Sigmoid colon (tissue), 7 donors: ENCODE measurements around the gene RPGRIP1L. TPM values are rescaled to one million over a fixed set of nuclear protein-coding genes. Genes with fewer than 3 reads are reported as not detected.
A peak's percentile ranks its signal among the peaks of the same experiment; 100 is the strongest.

Experiments used
- DNase-seq: peaks from one replicate; pipeline ENCODE4 v3.0.0-alpha.2; 2019
- H3K27ac ChIP-seq, 4 donors: fragments of 200-600 bp; sonication (generic); one replicate each; pipeline ENCODE4 v1.5.1; 2016 to 2019; ENCODE audit warnings: mild to moderate bottlenecking in 1 of 4
- H3K27me3 ChIP-seq, 3 donors: fragments of 200-600 bp; sonication (generic); one replicate each; pipeline ENCODE4 v1.5.1; 2019; ENCODE audit warnings: mild to moderate bottlenecking in 1 of 3
- H3K36me3 ChIP-seq, 4 donors: fragments of 200-600 bp; sonication (generic); one replicate each; pipeline ENCODE4 v1.5.1; 2016 to 2019
- H3K4me1 ChIP-seq, 4 donors: fragments of 200-600 bp; sonication (generic); one replicate each; pipeline ENCODE4 v1.5.1; 2017 to 2019
- H3K4me3 ChIP-seq, 4 donors: fragments of 200-600 bp; sonication (generic); one replicate each; pipeline ENCODE4 v1.5.1; 2017 to 2019; ENCODE audit warnings: mild to moderate bottlenecking in 2 of 4, moderate library complexity in 1 of 4
- H3K9me3 ChIP-seq, 4 donors: fragments of 200-600 bp in 3 of 4; sonication (generic) in 3 of 4; one replicate each; pipeline versions ENCODE4 v1.5.1 to v1.6.1; 2013 to 2019
- CTCF ChIP-seq, 4 experiments: fragments of 450-650 bp in 3 of 4; fragments of 200-600 bp in 1 of 4; IDR thresholded peaks; one replicate each; pipeline ENCODE4 v1.5.1; 2016 to 2019; ENCODE audit warnings: antibody characterized with exemption in 4 of 4, mild to moderate bottlenecking in 3 of 4, moderate library complexity in 2 of 4
- EP300 ChIP-seq, 4 donors: sonication (generic); formaldehyde crosslinking; IDR thresholded peaks; one replicate each; pipeline ENCODE4 v1.6.1; 2017; ENCODE audit warnings: antibody characterized with exemption in 4 of 4
- POLR2A ChIP-seq, 2 donors: fragments of 450-650 bp; IDR thresholded peaks; one replicate each; pipeline ENCODE4 v1.6.1; 2016; ENCODE audit warnings: antibody characterized with exemption in 2 of 2, mild to moderate bottlenecking in 2 of 2, moderate library complexity in 2 of 2
- POLR2AphosphoS5 ChIP-seq, 4 donors: sonication (generic); formaldehyde crosslinking; IDR thresholded peaks; one replicate each; pipeline ENCODE4 v1.6.1; 2017; ENCODE audit warnings: antibody characterized with exemption in 4 of 4
- WGBS, 2 donors: extraction: QIAGEN DNeasy Blood & Tissue Kit; methylation state at CpG; one replicate each; pipeline ENCODE4 v1.1.7; 2013; 5-methylcytosine and 5-hydroxymethylcytosine counted together
- intact Hi-C: fragments of 100-400 bp; cut with DNase I; formaldehyde crosslinking; loops from one replicate; pipeline ENCODE4 v1.15.1; 2023
- polyA plus RNA-seq, 3 donors: library from polyadenylated mRNA; stranded (reverse); fragments of 200-250 nt; gene quantifications; one replicate each; pipeline ENCODE4 v1.2.3, GENCODE V29; 2013
- total RNA-seq, 4 donors: library from RNA; depleted of rRNA; stranded (reverse); fragments of >200 nt; gene quantifications; one replicate each; pipeline ENCODE4 v1.1.0, GENCODE V29; 2016
- donor health status: healthy with polysubstance abuse.
- donor health status: Bipolar disorder and iron deficiency.
- donor health status: healthy.

RPGRIP1L gene
- 1 to 10 TPM; 3.6 to 5.8 (median 3.8) TPM for total RNA-seq
- polyA plus RNA-seq = 1 to 10 TPM in 1 of 3 donors, under 1 TPM in 2; 0.46 to 1.6 (median 0.60) TPM

GRCh38 chr16:53703590-53704444 is at the start of gene RPGRIP1L, which contains the start of gene FTO:
RPGRIP1L (minus strand) TSS chr16:53703859; CDS start chr16:53700723, 3,136 bp downstream.
FTO (plus strand) TSS chr16:53704156.
- peak; percentile 99 for DNase-seq
- Histone ChIP-seq H3K36me3 (no peaks in the 10 kb centered on the region), H3K27ac (peak within 1 kb of the TSS; percentile 71 to 79 (median 73)), H3K9me3 (no peaks in the 10 kb centered on the region), H3K4me3 (peak within 1 kb of the TSS; percentile 49 to 81 (median 74)), H3K27me3 (no peaks in the 10 kb centered on the region), H3K4me1 (peaks cover 0 to 28% (median 14%) of the 10 kb centered on the region in 4 donors)
- intact Hi-C loops = loop anchor here (5.0 kb wide), 1 partner anchor 202 kb away; the partner anchor contains the start of gene AKTIP
- peak; percentile 51 to 83 (median 76) for TF ChIP-seq POLR2AphosphoS5 (IDR thresholded peaks at IDR 0.05)
- TF ChIP-seq POLR2A (IDR thresholded peaks at IDR 0.05) = no peak
- WGBS, 2 donors = 0 to 1% methylated on average over 57 of the region's 57 CpGs

GRCh38 chr16:53753431-53753830 is 49.8 kb upstream of the RPGRIP1L start:
- Histone ChIP-seq H3K4me1 (peaks cover 0 to 49% (median 35%) of the 10 kb centered on the region in 4 donors), H3K36me3 (no peaks in the 10 kb centered on the region), H3K27me3 (no peaks in the 10 kb centered on the region), H3K9me3 (no peaks in the 10 kb centered on the region), H3K4me3 (no peak overlapping the region), H3K27ac (no peak overlapping the region)
- intact Hi-C loops = no loop called here
- DNase-seq = no peak
- TF ChIP-seq CTCF (IDR thresholded peaks at IDR 0.05) (no peak), POLR2AphosphoS5 (IDR thresholded peaks at IDR 0.05) (no peak), EP300 (IDR thresholded peaks at IDR 0.05) (no peak), POLR2A (IDR thresholded peaks at IDR 0.05) (no peak)
- 73 to 74% methylated on average over 1 of the region's 1 CpG for WGBS, 2 donors

- TF ChIP-seq CTCF (IDR thresholded peaks at IDR 0.05) (no peak), POLR2A (IDR thresholded peaks at IDR 0.05) (no peak), POLR2AphosphoS5 (IDR thresholded peaks at IDR 0.05) (no peak)
- Histone ChIP-seq H3K4me1 (peaks cover 0 to 44% (median 35%) of the 10 kb centered on the region in 4 donors), H3K9me3 (no peaks in the 10 kb centered on the region), H3K4me3 (no peak overlapping the region), H3K27ac (no peak overlapping the region), H3K27me3 (no peaks in the 10 kb centered on the region), H3K36me3 (no peaks in the 10 kb centered on the region)
- WGBS, 2 donors = 22 to 53% methylated on average over 1 of the region's 1 CpG
- no peak for DNase-seq
- intact Hi-C loops = no loop called here
Observed at GRCh38 chr16:53752560-53752959, 48.9 kb upstream of the RPGRIP1L start.

- intact Hi-C loops = no loop called here
- DNase-seq = no peak
- Histone ChIP-seq H3K4me3 (no peak overlapping the region), H3K4me1 (peaks cover 0 to 30% (median 24%) of the 10 kb centered on the region in 4 donors), H3K9me3 (no peaks in the 10 kb centered on the region), H3K36me3 (no peaks in the 10 kb centered on the region), H3K27me3 (no peaks in the 10 kb centered on the region), H3K27ac (peak overlapping the region in 1 of 4 donors; percentile 17)
- WGBS, 2 donors = 43 to 72% methylated on average over 4 of the region's 4 CpGs
- no peak for TF ChIP-seq POLR2A (IDR thresholded peaks at IDR 0.05)
- no peak for TF ChIP-seq POLR2AphosphoS5 (IDR thresholded peaks at IDR 0.05)
- no peak for TF ChIP-seq EP300 (IDR thresholded peaks at IDR 0.05)
- no peak for TF ChIP-seq CTCF (IDR thresholded peaks at IDR 0.05)
Observed at GRCh38 chr16:53745753-53746266, 42.2 kb upstream of the RPGRIP1L start.

- peaks cover 0 to 35% (median 24%) of the 10 kb centered on the region in 4 donors for H3K4me1 ChIP-seq
- H3K27ac ChIP-seq = peak overlapping the region in 1 of 4 donors; percentile 17
- H3K9me3 ChIP-seq = no peaks in the 10 kb centered on the region
- H3K36me3 ChIP-seq = no peaks in the 10 kb centered on the region
- no peaks in the 10 kb centered on the region for H3K27me3 ChIP-seq
- H3K4me3 ChIP-seq = no peak overlapping the region
- intact Hi-C loops = no loop called here
- TF ChIP-seq CTCF (IDR thresholded peaks at IDR 0.05) = no peak
- no peak for TF ChIP-seq EP300 (IDR thresholded peaks at IDR 0.05)
- TF ChIP-seq POLR2A (IDR thresholded peaks at IDR 0.05) = no peak
- TF ChIP-seq POLR2AphosphoS5 (IDR thresholded peaks at IDR 0.05) = no peak
- WGBS, 2 donors = 34 to 56% methylated on average over 3 of the region's 3 CpGs
- DNase-seq = no peak
Observed at GRCh38 chr16:53745086-53745485, 41.4 kb upstream of the RPGRIP1L start.
